ENCODE measurements around the gene FIBCD1. TPM values are rescaled to one million over a fixed set of nuclear protein-coding genes. Genes with fewer than 3 reads are reported as not detected.

FIBCD1 gene
- total and polyA plus RNA-seq, 2 experiments from 2014 or later = 4.4 to 5.6 TPM

- Histone ChIP-seq H3K27me3 (ENCODE audit: insufficient read depth) (no peaks in the 10 kb centered on the region), H3K4me2 (no peak overlapping the region), H3K4me1 (ENCODE audit: insufficient read depth) (no peaks in the 10 kb centered on the region), H3K9me2 (ENCODE audit: insufficient read depth) (no peaks in the 10 kb centered on the region), H3K79me2 (replicated peaks; ENCODE audit: insufficient read depth) (no peaks in the 10 kb centered on the region), H3F3A (replicated peaks; ENCODE audit: low read depth) (no peaks in the 10 kb centered on the region), H4K20me1 (replicated peaks; ENCODE audit: insufficient read depth) (no peaks in the 10 kb centered on the region), H3K27ac (ENCODE audit: low read depth) (no peak overlapping the region), H3K36me3 (ENCODE audit: insufficient read depth) (no peaks in the 10 kb centered on the region), H3K4me3 (no peak overlapping the region), H2AFZ (no peak overlapping the region)
- H3K27me3 Mint-ChIP-seq (ENCODE audit: insufficient read depth, low read depth, poor library complexity) = peaks cover 13% of the 10 kb centered on the region
- ATAC-seq = no peak
- no peaks in the 10 kb centered on the region for H3K9me3 Mint-ChIP-seq
- no peak overlapping the region for H3K4me3 Mint-ChIP-seq
- peaks cover 8% of the 10 kb centered on the region; the same call in 1 of the 3 replicates for H3K4me1 Mint-ChIP-seq
- H3K36me3 Mint-ChIP-seq (ENCODE audit: low read depth) = no peaks in the 10 kb centered on the region
- H3K27ac Mint-ChIP-seq = no peak overlapping the region
- no peak for DNase-seq (ENCODE audit: low spot score)
- no peak for TF ChIP-seq ZNF114 (CRISPR knock-in tag; IDR thresholded peaks at IDR 0.05)
- TF ChIP-seq JUNB (IDR thresholded peaks at IDR 0.05; ENCODE audit: unreplicated experiment) = no peak
- TF ChIP-seq POLR2AphosphoS5 (IDR thresholded peaks at IDR 0.05; ENCODE audit: low read depth) = no peak
- no peak for TF ChIP-seq ZNF462 (CRISPR knock-in tag; IDR thresholded peaks at IDR 0.05)
- no peak for TF ChIP-seq EZH2 (IDR thresholded peaks at IDR 0.05; ENCODE audit: low read depth, unreplicated experiment)
- no peak for TF ChIP-seq REST (IDR thresholded peaks at IDR 0.05; ENCODE audit: unreplicated experiment)
- TF ChIP-seq ZNF331 (CRISPR knock-in tag; IDR thresholded peaks at IDR 0.05; ENCODE audit: low read depth) = no peak
Observed at GRCh38 chr9:130983359-130983670, 44.3 kb upstream of the FIBCD1 start.

All from GM23338 (cell line).